Activated CD8-positive, alpha-beta memory T cell treated with anti-CD3 and anti-CD28 coated beads for 48 hours (primary cell): Measurements from ENCODE around the gene MYCBP2.
"Not testable (repeated sequence)": the region's sequence is repeated elsewhere in the genome, so short reads cannot be mapped to it uniquely, and the experiment has no call there.

Source experiments
- DNase-seq, 3 experiments: peaks; one replicate each; pipeline ENCODE4 v3.0.0-alpha.2; 2020; ENCODE audit warnings: low read depth in 2 of 3, low spot score in 2 of 3

The MYCBP2 gene

DNA sequence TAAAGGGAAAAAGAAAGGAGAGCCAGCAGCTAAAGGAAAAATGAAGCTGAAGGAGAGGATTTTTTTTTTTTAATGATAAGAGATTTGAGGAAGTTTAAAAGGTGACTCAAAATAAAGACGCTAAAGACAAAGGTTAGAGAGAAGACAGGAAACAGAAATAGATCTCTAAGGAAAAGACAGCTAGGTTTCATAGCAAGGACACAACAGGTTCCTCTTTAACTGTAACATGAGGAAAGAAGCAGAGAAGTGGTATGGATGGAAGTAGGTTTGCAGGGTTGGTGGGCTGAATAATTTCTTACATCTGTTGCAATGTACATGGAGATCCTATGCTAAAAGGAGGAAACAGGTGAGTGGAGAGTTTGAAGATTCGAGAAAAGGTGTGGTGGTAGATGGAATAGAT, 107.5 kb downstream of the MYCBP2 start:
- no peak for DNase-seq

DNA sequence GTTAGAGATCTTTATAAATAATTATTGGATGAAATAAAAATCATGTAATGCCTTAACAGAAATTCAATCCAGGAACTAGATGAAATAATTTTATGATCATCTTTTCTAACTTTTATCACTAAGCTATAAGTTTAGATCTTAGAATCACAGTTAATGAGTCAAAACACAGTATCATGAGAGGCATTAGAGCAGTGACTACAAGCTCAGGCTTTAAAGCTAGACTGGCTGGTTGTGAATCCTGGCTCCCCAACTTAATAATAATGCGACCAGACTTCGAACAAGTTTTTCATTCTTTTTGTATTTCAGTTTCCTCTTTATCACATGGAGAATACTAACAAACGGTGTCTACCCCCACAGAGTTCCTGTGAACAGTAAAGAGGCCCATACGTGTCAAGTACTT, 108.6 kb downstream of the MYCBP2 start:
- no peak for DNase-seq

DNA sequence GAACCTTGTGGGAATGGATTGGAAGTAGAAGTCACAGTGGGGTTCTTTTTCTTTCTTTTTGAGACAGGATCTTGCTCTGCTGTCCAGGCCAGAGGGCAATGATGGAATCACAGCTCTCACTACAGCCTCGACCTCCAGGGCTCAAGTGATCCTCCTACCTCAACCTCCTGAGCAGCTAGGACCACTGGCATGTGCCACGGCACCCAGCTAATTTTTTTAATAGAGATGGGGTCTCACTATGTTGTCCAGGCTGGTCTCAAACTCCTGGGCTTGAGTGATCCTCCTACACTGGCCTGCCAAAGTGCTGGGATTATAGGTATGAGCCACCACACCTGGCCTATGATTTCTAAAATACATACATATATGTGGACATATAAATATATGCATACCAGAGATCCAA, 111.4 kb downstream of the MYCBP2 start:
- DNase-seq: no peak

DNA sequence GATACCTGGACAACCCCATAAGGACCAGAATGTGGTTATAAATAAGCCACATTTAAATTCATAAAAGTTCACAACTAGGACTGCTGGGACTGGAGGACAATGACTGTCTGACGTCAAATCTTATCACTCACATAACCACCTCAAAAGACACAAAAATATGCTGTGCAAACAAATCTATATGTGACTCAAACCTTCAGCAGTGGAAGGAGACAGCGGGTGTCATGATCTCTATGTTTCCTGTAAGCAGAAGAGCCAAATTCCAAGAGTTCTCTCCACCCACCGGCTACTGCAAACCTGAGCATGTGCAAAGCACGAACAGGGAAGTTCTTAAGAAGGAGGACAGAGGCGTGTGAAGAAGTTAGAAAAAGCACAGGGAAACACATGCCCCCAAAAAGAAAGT, 113.2 kb downstream of the MYCBP2 start:
- DNase-seq: no peak

DNA sequence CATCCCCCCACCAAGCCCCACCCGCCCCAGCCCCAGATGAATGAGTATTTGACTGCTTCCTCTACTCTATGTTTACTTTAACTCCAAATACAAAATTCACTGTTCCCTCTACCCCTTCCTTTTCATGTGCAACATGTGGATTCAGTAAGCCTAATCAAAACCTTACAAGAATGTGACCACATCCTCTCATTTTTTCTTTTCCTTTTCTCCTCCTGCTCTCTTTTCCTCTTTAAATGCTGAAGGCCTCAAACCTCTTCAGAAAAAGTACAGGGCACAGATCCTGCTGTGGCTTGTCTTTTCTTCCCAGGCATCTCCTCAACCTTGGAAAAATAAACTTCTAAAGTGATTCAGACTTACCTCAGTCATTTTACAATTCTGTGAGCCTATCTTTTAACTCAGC, 119.0 kb downstream of the MYCBP2 start:
- DNase-seq: no peak

DNA sequence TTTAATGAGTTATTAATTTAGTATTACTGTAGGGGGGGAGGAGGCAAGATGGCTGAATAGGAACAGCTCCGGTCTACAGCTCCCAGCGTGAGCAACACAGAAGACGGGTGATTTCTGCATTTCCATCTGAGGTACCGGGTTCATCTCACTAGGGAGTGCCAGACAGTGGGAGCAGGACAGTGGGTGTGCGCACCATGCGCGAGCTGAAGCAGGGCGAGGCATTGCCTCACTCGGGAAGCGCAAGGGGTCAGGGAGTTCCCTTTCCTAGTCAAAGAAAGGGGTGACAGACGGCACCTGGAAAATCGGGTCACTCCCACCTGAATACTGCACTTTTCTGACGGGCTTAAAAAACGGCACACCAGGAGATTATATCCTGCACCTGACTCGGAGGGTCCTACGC, 127.9 kb downstream of the MYCBP2 start:
- DNase-seq: not testable (repeated sequence)

DNA sequence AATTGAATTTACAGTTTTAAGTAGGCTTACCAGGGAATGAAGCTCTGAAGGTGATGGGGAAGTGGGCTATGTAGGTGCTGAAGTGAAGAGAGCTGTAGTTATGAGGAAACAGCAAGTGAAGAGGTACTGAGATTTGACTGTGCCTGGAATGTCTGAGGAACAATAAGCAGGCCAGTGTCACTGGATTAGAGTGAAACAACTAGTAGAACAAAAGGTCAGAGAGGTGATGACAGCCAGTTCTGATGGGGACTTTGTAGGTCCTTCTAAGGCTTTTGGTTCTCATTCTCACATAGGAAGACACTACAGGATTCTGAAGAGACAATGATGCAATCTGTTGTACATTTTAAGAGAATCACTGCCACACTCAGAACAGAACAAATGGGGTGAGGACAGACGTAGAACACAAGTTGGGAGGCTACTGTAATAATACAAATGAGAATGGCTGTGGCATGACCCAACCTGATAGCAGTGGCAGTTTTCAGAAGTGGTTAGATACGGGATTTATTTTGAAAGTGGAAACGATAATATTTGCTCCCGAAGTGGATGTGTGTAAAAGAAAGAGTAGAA, 130.8 kb downstream of the MYCBP2 start:
- DNase-seq: no peak

DNA sequence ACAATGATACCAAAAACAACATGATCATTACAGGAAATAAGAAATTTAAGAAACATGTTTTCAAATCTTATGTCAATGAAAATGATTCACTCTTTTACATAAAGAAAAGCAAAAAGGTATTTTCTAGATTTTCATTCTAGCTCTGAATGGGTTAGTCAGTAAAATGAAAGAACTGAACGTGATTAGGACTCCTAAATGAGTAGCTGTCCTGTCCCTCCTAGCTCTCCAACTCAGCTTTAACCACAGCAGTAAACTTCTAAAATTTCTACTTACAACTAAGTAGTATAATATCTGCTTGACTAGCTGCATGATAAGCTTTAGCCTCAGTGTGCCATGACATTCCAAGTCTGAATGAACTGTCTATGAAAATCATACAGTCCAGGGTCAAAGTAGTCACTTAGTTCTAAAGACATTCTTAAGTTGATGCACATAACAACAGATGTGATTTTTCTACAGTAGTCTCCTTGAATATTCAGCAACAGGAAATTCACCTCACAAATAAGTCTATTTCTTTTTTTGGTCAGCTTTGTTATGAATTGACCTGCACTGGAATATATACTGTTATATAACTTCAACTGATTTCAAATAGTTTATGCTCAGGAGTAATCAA, 136.4 kb downstream of the MYCBP2 start:
- DNase-seq: no peak

DNA sequence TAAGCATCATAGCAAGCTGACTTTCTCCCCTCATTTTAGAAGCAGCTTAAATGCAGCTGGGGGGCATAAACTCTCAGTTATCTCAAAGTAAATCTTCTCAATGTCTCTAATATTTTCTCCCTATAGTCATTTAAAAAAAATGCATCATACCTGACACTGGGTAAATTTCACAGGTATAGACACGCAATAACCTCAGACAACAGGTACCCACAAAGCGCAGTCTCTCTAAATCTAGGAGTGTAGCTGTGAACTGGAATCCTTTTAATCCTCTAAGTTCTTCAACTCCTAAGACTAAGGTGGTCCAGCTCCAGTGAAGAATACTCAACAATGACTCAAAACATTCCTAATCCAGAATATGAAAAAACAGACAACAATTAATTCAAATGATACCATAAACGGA, 141.2 kb downstream of the MYCBP2 start:
- DNase-seq: no peak

DNA sequence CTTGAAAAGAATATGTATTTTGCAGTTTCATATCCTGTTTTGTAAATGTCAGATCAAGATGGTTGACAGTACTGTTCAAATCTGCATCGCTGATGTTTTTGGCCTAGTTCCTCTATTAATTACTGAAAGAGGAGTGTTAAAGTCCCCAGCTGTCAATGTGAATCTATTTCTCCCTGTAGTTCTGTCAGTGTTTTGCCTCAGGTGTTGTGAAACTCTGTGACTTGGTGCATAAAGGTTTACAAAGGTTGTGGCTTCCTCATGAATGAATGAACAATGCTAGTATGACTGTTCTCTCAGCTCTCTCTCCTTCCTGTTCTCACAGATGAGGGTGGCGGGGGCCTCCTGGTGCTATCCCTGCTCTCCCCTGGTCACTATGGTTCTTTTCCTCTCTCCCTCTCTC, 142.4 kb downstream of the MYCBP2 start:
- peak in 1 of 3 experiments; percentile 1 for DNase-seq

DNA sequence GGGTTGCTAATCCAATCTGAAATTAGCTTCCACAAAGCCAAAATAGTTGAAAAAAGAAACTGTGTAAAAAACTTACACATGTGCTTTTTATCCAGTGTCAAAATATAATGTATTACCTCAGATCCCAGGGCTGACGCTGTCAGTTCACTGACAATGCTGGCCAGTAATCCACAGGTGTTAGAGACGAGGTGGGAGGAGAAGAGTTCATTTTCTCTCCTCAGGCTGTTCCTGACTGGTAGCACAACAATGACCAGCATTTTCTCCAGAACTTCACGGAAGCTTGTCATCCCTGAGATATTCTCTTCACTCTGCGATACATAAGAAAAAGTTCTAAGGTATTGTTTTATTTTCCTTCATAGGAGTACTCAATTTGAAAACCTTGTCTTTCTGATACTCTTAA, 146.9 kb downstream of the MYCBP2 start:
- DNase-seq: no peak

DNA sequence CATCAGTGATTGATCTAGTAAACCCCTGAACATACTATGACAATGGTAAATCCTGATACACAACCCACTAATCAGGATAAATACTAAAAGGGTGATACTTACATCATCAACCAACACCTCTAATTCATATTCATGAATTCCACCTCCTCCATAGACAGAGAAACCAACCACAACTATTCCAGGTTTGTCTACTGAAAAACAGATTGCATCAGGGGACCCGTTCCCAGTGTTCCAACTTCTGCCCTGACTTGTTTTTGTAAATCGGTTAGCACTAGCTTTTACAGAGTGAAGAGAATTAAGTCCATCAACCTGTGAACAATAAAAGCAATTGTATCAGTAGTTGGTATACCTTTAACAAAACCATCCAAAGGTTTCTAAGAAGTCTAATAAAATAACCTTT, 149.2 kb downstream of the MYCBP2 start:
- DNase-seq: no peak

DNA sequence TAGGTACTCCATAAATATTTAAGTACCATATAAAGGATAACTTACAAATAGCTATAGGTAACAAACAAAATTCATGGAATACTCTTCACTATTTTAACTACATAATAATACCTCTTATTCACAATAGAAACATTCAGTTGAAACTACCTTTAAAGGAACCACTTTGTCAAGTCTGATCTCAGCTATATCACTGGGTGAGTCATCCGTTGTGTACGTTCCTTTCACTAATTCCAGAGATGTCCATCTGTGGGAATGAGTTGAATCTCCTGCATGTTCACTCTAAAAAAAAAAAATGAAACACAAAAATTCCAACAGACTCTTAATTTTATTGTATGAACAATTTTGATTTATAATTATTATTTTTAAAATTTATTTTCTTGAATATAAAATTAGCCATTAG, 150.5 kb downstream of the MYCBP2 start:
- no peak for DNase-seq

DNA sequence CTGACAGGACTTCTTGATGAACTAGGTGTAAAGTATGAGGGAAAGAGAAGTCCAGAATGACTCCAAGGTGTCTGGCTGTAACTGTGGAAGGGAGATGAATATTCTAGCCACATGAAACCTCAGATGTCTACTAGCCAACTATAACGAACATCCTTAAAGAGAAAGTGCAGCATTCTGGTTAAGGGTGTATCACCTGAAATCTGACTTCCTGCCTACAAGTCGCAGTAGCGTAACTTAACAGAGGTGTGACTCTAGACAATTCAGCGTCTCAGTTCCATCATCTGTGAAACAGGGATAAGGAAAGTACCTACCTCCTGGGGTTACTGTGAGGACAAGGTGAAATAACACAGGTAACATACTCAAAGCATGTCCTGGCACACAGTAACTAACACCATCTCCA, 154.2 kb downstream of the MYCBP2 start:
- no peak for DNase-seq

DNA sequence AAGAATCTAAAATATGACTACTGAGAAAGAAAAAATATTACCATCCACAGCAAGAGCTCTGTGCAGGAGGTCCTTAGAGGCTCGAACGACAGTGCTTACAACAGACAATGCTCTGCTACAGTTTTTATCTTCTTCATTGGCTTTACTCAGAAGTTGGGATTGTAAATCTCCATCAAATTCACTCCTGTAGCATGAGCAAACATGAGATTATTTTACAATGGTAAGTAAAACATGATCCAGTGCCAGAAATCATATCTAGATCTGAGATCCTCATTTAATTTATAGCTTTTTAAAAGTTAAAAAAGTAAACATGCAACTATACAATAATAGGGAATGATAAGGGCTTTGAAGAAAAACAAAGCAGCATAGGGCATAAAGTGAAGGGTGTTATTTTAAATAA, 155.4 kb downstream of the MYCBP2 start:
- DNase-seq: no peak

DNA sequence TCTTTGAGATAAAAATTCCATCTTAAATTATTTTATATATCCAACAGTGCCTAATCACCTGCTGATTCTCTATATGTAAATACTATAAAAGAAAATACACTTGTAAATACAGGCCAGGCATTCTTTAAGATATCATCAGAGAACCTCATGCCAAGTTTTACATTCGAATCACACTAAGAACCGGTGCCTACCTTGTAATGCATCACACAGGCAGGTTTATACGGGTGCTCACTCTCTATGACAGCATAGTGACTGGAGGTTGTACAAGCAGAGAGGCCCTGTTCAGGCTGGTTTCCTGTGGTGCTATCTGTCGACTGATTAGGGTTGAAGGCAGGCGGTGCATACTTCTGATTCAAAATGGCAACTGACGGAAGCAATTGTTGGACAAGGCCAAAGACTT, 158.7 kb downstream of the MYCBP2 start:
- DNase-seq: no peak

DNA sequence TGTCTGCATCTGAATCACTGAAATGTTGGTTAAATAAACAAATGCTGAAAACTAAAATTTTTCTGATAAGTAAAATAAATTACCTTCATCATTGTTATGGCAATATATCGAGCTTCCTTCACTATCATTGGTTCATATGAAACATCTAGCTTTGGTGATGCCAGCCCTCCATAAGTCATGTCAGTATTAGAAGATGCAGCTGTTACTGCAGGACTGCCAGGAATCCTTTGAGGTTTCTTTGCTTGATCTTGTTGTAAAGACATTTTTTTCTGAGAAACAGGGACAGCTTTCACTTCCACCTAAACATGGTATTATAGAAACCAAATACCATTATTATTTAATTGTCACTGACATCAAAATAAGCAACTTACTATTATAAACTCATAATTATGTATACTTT, 176.2 kb downstream of the MYCBP2 start:
- no peak for DNase-seq

DNA sequence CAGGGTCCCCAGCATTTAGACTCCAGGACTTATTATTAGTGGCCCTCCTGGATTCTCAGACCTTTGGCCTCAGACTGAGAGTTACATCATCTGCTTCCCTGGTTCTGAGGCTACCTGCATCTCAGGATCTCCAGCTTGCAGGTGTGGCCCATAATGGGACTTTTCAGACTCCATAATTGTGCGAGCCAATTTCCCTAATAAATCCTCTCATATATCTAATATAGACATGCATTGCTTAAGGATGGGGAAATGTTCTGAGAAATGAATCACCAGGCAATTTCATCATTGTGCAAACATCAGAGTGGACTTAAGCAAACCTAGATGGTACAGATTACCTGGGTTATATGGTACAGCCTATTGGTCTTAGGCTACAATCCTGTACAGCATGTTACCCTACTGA, 183.5 kb downstream of the MYCBP2 start:
- DNase-seq: no peak

DNA sequence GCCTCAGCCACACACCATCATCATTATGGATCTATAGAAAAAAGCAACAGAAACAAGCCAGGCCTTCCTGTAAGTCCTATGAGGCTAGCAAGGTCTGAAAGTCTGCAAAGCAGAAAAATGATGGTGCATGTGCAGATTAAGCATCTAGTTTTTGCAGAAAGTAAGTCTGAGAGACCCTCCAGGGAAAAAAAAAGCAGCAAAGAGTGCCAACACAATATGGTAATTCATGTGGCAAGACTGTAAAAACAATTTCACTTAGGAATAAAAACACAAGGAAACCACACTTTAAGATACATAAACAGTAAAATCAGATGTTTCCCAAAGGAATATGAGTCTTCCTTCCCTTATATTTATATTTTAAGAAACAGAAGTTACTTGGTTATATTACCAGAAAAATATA, 187.6 kb downstream of the MYCBP2 start:
- DNase-seq: no peak

DNA sequence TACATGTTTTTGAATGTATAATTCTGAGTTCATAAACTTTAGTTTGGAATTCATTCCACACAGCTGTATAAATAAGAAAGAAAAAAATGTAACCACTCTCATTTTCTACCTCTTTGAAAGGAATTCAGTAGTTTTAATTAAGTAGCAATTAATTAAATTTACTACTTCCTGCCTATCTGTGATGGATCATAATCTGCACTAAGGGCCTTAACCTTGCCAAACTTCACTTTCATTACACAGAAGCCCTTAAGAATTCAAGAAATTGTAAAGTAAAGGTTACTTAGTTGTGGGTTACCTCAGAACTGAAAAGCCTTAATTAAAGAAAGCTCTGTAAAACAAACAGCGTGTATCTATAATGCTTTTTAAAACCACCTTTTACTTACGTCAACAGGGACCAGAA, 188.1 kb downstream of the MYCBP2 start:
- DNase-seq: no peak

DNA sequence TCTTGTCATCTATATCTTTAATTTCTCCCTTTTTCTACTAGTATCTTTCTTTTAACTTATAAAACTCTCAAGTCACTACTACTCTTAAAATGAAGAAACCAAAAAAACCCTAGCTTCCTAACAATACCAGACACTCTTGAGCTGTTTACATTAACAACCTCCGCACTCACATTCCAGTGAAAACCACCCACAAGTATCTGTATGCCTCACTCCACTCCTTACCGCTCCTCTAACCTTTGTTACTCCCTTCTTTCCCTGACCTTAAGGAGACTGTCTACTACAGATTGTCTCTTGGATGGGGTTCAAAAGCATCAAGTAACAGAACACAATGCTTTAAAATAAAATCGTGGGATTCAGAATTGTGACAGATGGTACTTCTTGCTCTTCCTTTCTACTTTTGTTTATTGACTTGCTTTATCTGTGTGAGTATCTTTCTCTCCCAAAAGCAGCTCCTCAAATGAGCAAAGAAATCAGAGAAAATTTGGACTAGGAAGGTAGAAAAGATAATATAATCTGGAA, 189.9 kb downstream of the MYCBP2 start:
- DNase-seq: no peak

DNA sequence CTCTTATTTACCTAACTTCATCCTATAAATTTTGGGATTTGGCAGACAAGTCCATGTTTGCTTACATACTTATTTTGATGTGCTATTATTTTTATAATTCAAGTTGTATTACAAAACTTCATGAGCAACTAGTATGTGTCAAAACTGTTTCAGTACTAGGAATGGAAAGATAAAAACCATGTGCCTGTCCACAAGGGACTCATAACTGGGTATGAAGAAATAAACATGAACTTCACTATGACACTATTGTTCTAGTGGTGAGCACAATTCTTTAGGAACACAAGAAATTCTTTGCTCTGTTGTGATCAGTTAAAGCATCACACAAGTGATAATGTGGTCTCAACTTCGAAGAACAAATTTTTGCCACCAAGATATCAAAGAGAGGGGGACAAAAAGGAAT, 202.5 kb downstream of the MYCBP2 start:
- no peak for DNase-seq

DNA sequence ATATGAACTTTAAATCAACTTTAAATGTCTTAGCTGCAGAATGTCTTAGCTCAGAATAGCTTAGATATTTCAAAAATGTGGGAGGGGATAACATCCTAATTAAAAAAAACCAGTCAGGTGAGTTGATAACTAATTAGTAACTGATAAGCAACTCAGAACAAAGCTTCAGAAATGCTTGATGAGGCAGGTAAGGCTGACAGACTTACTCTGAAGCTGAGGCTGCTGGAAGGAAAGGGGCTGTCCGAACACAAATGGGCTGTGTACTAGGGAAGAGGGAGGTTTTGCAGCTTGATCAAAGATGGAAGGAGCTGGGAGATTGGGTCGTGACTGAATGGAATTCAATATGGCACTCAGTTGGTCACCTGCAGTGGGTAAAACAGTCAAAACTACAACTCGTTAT, 208.8 kb downstream of the MYCBP2 start:
- DNase-seq: no peak
